ENCODE measurements around the gene ADGRF5. TPM values are rescaled to one million over a fixed set of nuclear protein-coding genes. Genes with fewer than 3 reads are reported as not detected.

Gene ADGRF5
- total RNA-seq, 1 experiment from 2014 or later: 40.0 TPM

GRCh38 chr6:46909371-46909770, 12.4 kb downstream of the ADGRF5 start:
- ChIA-PET POLR2A (ENCODE audit: unreplicated experiment) (interaction anchor here (0.6 to 0.7 kb wide), 2 partner anchors 133 to 874 kb away, joined by 4 to 7 read pairs; no protein-coding TSS in a partner anchor), CTCF (no interaction called here)
- H3K9me3 ChIP-seq (ENCODE audit: insufficient read depth, low read depth): no peaks in the 10 kb centered on the region
- peaks cover 66% of the 10 kb centered on the region for H3K36me3 ChIP-seq (ENCODE audit: low read depth)
- H3K4me2 ChIP-seq: no peak overlapping the region
- H3F3A ChIP-seq (ENCODE audit: insufficient read depth, low read depth): peaks cover 10% of the 10 kb centered on the region; the same call in 1 of the 2 replicates
- no peak overlapping the region for H2AFZ ChIP-seq
- DNase-seq: no peak
- no peak overlapping the region for H3K27ac ChIP-seq
- peaks cover 94% of the 10 kb centered on the region for H3K79me2 ChIP-seq (ENCODE audit: low read depth)
- H4K20me1 ChIP-seq (ENCODE audit: insufficient read depth): peaks cover 19% of the 10 kb centered on the region
- no TSS peak for BruUV-seq (replicated peaks)
- no peak overlapping the region for H3K4me3 ChIP-seq
- intact Hi-C loops (cut with micrococcal nuclease; ENCODE audit: unreplicated experiment): no loop called here
- peaks cover 20% of the 10 kb centered on the region for H3K4me1 ChIP-seq (replicated peaks; ENCODE audit: insufficient read depth)
- no peaks in the 10 kb centered on the region for H3K27me3 ChIP-seq (ENCODE audit: insufficient read depth, low read depth)
- no peak for TF ChIP-seq EZH2 (IDR thresholded peaks at IDR 0.05; ENCODE audit: low read depth)
- no peak for TF ChIP-seq CTCF (conservative IDR thresholded peaks at IDR 0.05)
- H3K9me2 ChIP-seq (ENCODE audit: insufficient read depth): no peaks in the 10 kb centered on the region

GRCh38 chr6:46906776-46907175, 15.0 kb downstream of the ADGRF5 start:
- ChIA-PET POLR2A (ENCODE audit: unreplicated experiment) (no interaction called here), CTCF (no interaction called here)
- H3K79me2 ChIP-seq (ENCODE audit: low read depth): peaks cover 91% of the 10 kb centered on the region
- H2AFZ ChIP-seq: no peak overlapping the region
- H3K9me2 ChIP-seq (ENCODE audit: insufficient read depth): no peaks in the 10 kb centered on the region
- H3K4me1 ChIP-seq (replicated peaks; ENCODE audit: insufficient read depth): peaks cover 9% of the 10 kb centered on the region
- H4K20me1 ChIP-seq (ENCODE audit: insufficient read depth): peaks cover 24% of the 10 kb centered on the region
- H3K4me3 ChIP-seq: no peak overlapping the region
- H3K27me3 ChIP-seq (ENCODE audit: insufficient read depth, low read depth): no peaks in the 10 kb centered on the region
- H3K4me2 ChIP-seq: no peak overlapping the region
- H3K27ac ChIP-seq: no peak overlapping the region
- BruUV-seq (replicated peaks): no TSS peak
- H3F3A ChIP-seq (ENCODE audit: insufficient read depth, low read depth): peaks cover 4% of the 10 kb centered on the region; the same call in 1 of the 2 replicates
- peaks cover 69% of the 10 kb centered on the region for H3K36me3 ChIP-seq (ENCODE audit: low read depth)
- TF ChIP-seq CTCF (conservative IDR thresholded peaks at IDR 0.05) (no peak), EZH2 (IDR thresholded peaks at IDR 0.05; ENCODE audit: low read depth) (no peak)
- no peaks in the 10 kb centered on the region for H3K9me3 ChIP-seq (ENCODE audit: insufficient read depth, low read depth)
- DNase-seq: no peak
- intact Hi-C loops (cut with micrococcal nuclease; ENCODE audit: unreplicated experiment): no loop called here

GRCh38 chr6:46904117-46904516, 17.6 kb downstream of the ADGRF5 start:
- no peak overlapping the region for H2AFZ ChIP-seq
- no TSS peak for BruUV-seq (replicated peaks)

More at GRCh38 chr6:46904117-46904516, 17.6 kb downstream of the ADGRF5 start:
- POLR2A ChIA-PET (ENCODE audit: unreplicated experiment): no interaction called here
- TF ChIP-seq EZH2 (IDR thresholded peaks at IDR 0.05; ENCODE audit: low read depth) (no peak), CTCF (conservative IDR thresholded peaks at IDR 0.05) (no peak)
- intact Hi-C loops (cut with micrococcal nuclease; ENCODE audit: unreplicated experiment): no loop called here
- peaks cover 71% of the 10 kb centered on the region for H3K36me3 ChIP-seq (ENCODE audit: low read depth)
- peaks cover 72% of the 10 kb centered on the region for H3K79me2 ChIP-seq (ENCODE audit: low read depth)
- H3K9me3 ChIP-seq (ENCODE audit: insufficient read depth, low read depth): no peaks in the 10 kb centered on the region
- H3K27ac ChIP-seq: no peak overlapping the region
- H3K4me2 ChIP-seq: no peak overlapping the region
- H3F3A ChIP-seq (ENCODE audit: insufficient read depth, low read depth): no peaks in the 10 kb centered on the region; the same call in 1 of the 2 replicates
- no peaks in the 10 kb centered on the region for H3K9me2 ChIP-seq (ENCODE audit: insufficient read depth)
- CTCF ChIA-PET: no interaction called here
- H3K4me1 ChIP-seq (replicated peaks; ENCODE audit: insufficient read depth): peaks cover 9% of the 10 kb centered on the region; the same call in 1 of the 2 replicates
- no peak overlapping the region for H3K4me3 ChIP-seq
- peaks cover 14% of the 10 kb centered on the region; the same call in 1 of the 2 replicates for H4K20me1 ChIP-seq (ENCODE audit: insufficient read depth)
- H3K27me3 ChIP-seq (ENCODE audit: insufficient read depth, low read depth): no peaks in the 10 kb centered on the region
- no peak for DNase-seq
